K562 (cell line): ENCODE data around the gene ATP6V0D1. TPM values are rescaled to one million over a fixed set of nuclear protein-coding genes. Genes with fewer than 3 reads are reported as not detected.

Experiments used
- DMBX1 ChIP-seq: fragments of 250-450 bp; sonication (Bioruptor Pico); IDR thresholded peaks from 2 replicates; pipeline ENCODE4 v1.8.0; 2022; ENCODE audit warnings: inconsistent platforms, mild to moderate bottlenecking, moderate library complexity, borderline replicate concordance
- KDM5B ChIP-seq: fragments of 200-600 bp; sonication (generic); IDR thresholded peaks from 2 replicates; pipeline ENCODE4 v1.6.1; 2012; ENCODE audit warnings: low read depth, mild to moderate bottlenecking, moderate library complexity, low read length, control low read depth, inconsistent platforms; ENCODE audit not compliant: insufficient replicate concordance
- ZNF146 ChIP-seq: IDR thresholded peaks from one replicate; pipeline ENCODE4 v1.6.1; 2018; ENCODE audit warnings: missing compliant biosample characterization; ENCODE audit not compliant: unreplicated experiment
- ZNF75A ChIP-seq: fragments of 450-650 bp; formaldehyde crosslinking; IDR thresholded peaks from 2 replicates; pipeline ENCODE4 v1.4.0; 2020; ENCODE audit warnings: mild to moderate bottlenecking
- polyA plus RNA-seq, 8 experiments: library from polyadenylated mRNA; depleted of rRNA in 4 of 8; stranded (reverse) in 5 of 8; unstranded in 3 of 8; fragments of >200 nt; fragmentation: Nextera tagmentation in 2 of 8; fragmentation: Illumina TruSeq in 1 of 8; extraction: Ambion mirVana in 2 of 8; extraction: Trizol in 1 of 8; gene quantifications; 2 replicates each; pipeline versions ENCODE4 v1.2.1 to v1.2.3, GENCODE V29; 2011 to 2014; ENCODE audit warnings: inconsistent platforms in 1 of 8, missing spikeins in 1 of 8
- total RNA-seq, 7 experiments: library from RNA; depleted of rRNA in 6 of 7; stranded (reverse); fragments of >200 nt in 6 of 7; fragmentation: Illumina TruSeq in 2 of 7; extraction: Trizol in 2 of 7; gene quantifications; 2 replicates each; pipeline versions ENCODE4 v1.2.1 to v1.2.3, GENCODE V29; 2011 to 2021; ENCODE audit warnings: low replicate concordance in 1 of 7
- TF ChIP-seq, protein P1 (sequence below): fragments of 450-650 bp; IDR thresholded peaks from 2 replicates; pipeline ENCODE4 v1.6.1; 2016; ENCODE audit warnings: borderline replicate concordance
- TF ChIP-seq, protein P2 (sequence below): sonication (generic); formaldehyde crosslinking; IDR thresholded peaks from 2 replicates; pipeline ENCODE4 v1.8.0; 2023; ENCODE audit warnings: mild to moderate bottlenecking, missing genetic modification reagents
- TF ChIP-seq, protein P3 (sequence below): fragments of 450-650 bp; IDR thresholded peaks from 2 replicates; pipeline ENCODE4 v1.6.1; 2016; ENCODE audit warnings: antibody characterized with exemption
- TF ChIP-seq, protein P4 (sequence below), 2 experiments: fragments of 150-350 bp in 1 of 2; IDR thresholded peaks; 2 replicates each; pipeline ENCODE4 v1.6.1; 2012 to 2016; ENCODE audit warnings: low read depth in 2 of 2, low read length in 2 of 2, mild to moderate bottlenecking in 1 of 2, moderate library complexity in 1 of 2
- TF ChIP-seq, protein P5 (sequence below): fragments of 450-650 bp; IDR thresholded peaks from 2 replicates; pipeline ENCODE4 v1.6.1; 2016; ENCODE audit warnings: mild to moderate bottlenecking
- TF ChIP-seq, protein P6 (sequence below): fragments of 450-650 bp; IDR thresholded peaks from one replicate; pipeline ENCODE4 v1.6.1; 2018; ENCODE audit warnings: mild to moderate bottlenecking, moderate library complexity; ENCODE audit not compliant: partially characterized antibody

The ATP6V0D1 gene
- total and polyA plus RNA-seq, 9 of the 15 experiments (the other 6 are each of a cell fraction or from before 2014, with no cell fraction given) = 23.2 to 69.7 (median 45.6) TPM

DNA sequence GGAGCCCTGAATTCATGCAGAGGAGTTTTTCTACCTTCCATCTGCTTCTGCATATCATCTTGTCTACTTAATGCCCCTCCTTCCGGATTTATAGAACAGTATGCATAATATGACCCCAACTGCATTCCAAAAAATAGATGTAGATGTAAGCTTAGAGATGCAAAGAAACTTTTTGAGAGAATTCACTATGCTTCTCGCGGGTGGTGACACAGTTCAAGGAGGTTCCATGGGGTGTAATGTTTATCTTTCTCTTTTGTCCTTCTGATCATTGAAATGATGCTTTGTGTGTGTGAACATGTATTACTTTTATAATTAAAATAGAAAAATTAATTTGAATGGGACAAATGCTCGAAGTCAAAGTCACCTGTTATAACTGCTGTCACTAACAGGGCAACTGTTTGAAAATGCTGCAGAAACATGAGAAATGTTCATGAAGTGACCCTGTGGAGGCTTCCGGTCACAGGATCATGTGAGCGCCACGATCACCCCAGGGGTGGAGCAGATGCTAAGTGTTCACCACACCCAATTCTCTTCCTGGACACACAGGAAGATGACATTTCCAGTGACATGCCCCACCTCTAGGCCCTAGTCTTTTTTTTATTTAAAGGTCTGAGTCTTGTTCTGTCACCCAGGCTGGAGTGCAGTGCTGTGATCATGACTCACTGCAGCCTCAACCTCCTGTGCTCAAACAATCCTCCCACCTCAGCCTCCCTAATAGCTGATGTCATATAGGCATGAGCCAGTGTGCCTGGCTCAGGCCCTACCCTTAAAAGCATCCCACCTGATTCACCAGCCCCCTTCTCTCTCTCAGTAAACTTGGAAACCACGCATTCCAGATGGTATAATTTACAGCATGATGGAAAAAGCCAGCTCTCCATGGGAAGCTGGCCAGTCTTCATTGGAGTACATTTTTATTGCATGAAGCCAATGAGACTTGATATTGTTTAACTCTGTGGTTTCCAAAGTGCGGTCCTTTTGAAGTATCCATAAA lies 23.4 kb upstream of the ATP6V0D1 start (continued):
- TF ChIP-seq, protein P1, sequence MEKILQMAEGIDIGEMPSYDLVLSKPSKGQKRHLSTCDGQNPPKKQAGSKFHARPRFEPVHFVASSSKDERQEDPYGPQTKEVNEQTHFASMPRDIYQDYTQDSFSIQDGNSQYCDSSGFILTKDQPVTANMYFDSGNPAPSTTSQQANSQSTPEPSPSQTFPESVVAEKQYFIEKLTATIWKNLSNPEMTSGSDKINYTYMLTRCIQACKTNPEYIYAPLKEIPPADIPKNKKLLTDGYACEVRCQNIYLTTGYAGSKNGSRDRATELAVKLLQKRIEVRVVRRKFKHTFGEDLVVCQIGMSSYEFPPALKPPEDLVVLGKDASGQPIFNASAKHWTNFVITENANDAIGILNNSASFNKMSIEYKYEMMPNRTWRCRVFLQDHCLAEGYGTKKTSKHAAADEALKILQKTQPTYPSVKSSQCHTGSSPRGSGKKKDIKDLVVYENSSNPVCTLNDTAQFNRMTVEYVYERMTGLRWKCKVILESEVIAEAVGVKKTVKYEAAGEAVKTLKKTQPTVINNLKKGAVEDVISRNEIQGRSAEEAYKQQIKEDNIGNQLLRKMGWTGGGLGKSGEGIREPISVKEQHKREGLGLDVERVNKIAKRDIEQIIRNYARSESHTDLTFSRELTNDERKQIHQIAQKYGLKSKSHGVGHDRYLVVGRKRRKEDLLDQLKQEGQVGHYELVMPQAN = no peak; the same call in 1 of the 2 replicates
- TF ChIP-seq, protein P2, sequence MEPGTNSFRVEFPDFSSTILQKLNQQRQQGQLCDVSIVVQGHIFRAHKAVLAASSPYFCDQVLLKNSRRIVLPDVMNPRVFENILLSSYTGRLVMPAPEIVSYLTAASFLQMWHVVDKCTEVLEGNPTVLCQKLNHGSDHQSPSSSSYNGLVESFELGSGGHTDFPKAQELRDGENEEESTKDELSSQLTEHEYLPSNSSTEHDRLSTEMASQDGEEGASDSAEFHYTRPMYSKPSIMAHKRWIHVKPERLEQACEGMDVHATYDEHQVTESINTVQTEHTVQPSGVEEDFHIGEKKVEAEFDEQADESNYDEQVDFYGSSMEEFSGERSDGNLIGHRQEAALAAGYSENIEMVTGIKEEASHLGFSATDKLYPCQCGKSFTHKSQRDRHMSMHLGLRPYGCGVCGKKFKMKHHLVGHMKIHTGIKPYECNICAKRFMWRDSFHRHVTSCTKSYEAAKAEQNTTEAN = no peak
- TF ChIP-seq, protein P3, sequence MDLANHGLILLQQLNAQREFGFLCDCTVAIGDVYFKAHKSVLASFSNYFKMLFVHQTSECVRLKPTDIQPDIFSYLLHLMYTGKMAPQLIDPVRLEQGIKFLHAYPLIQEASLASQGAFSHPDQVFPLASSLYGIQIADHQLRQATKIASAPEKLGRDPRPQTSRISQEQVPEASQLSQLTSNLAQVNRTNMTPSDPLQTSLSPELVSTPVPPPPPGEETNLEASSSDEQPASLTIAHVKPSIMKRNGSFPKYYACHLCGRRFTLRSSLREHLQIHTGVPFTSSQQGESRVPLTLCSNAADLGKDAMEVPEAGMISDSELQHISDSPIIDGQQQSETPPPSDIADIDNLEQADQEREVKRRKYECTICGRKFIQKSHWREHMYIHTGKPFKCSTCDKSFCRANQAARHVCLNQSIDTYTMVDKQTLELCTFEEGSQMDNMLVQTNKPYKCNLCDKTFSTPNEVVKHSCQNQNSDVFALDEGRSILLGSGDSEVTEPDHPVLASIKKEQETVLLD = peak; percentile 32; the same call in 1 of the 2 replicates
- peak; percentile 36; the same call in 1 of the 2 replicates for TF ChIP-seq DMBX1 (CRISPR knock-in tag)
- TF ChIP-seq, protein P4, sequence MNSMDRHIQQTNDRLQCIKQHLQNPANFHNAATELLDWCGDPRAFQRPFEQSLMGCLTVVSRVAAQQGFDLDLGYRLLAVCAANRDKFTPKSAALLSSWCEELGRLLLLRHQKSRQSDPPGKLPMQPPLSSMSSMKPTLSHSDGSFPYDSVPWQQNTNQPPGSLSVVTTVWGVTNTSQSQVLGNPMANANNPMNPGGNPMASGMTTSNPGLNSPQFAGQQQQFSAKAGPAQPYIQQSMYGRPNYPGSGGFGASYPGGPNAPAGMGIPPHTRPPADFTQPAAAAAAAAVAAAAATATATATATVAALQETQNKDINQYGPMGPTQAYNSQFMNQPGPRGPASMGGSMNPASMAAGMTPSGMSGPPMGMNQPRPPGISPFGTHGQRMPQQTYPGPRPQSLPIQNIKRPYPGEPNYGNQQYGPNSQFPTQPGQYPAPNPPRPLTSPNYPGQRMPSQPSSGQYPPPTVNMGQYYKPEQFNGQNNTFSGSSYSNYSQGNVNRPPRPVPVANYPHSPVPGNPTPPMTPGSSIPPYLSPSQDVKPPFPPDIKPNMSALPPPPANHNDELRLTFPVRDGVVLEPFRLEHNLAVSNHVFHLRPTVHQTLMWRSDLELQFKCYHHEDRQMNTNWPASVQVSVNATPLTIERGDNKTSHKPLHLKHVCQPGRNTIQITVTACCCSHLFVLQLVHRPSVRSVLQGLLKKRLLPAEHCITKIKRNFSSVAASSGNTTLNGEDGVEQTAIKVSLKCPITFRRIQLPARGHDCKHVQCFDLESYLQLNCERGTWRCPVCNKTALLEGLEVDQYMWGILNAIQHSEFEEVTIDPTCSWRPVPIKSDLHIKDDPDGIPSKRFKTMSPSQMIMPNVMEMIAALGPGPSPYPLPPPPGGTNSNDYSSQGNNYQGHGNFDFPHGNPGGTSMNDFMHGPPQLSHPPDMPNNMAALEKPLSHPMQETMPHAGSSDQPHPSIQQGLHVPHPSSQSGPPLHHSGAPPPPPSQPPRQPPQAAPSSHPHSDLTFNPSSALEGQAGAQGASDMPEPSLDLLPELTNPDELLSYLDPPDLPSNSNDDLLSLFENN (IDR thresholded peaks at IDR 0.05; ENCODE audit: low read depth in 2 of 2, low read length in 2 of 2) = no peak
- no peak for TF ChIP-seq ZNF146 (CRISPR knock-in tag)
- TF ChIP-seq, protein P5, sequence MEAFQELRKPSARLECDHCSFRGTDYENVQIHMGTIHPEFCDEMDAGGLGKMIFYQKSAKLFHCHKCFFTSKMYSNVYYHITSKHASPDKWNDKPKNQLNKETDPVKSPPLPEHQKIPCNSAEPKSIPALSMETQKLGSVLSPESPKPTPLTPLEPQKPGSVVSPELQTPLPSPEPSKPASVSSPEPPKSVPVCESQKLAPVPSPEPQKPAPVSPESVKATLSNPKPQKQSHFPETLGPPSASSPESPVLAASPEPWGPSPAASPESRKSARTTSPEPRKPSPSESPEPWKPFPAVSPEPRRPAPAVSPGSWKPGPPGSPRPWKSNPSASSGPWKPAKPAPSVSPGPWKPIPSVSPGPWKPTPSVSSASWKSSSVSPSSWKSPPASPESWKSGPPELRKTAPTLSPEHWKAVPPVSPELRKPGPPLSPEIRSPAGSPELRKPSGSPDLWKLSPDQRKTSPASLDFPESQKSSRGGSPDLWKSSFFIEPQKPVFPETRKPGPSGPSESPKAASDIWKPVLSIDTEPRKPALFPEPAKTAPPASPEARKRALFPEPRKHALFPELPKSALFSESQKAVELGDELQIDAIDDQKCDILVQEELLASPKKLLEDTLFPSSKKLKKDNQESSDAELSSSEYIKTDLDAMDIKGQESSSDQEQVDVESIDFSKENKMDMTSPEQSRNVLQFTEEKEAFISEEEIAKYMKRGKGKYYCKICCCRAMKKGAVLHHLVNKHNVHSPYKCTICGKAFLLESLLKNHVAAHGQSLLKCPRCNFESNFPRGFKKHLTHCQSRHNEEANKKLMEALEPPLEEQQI = no peak
- TF ChIP-seq, protein P6, sequence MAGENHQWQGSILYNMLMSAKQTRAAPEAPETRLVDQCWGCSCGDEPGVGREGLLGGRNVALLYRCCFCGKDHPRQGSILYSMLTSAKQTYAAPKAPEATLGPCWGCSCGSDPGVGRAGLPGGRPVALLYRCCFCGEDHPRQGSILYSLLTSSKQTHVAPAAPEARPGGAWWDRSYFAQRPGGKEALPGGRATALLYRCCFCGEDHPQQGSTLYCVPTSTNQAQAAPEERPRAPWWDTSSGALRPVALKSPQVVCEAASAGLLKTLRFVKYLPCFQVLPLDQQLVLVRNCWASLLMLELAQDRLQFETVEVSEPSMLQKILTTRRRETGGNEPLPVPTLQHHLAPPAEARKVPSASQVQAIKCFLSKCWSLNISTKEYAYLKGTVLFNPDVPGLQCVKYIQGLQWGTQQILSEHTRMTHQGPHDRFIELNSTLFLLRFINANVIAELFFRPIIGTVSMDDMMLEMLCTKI = no peak
- no peak for TF ChIP-seq KDM5B
- TF ChIP-seq ZNF75A (CRISPR knock-in tag) = no peak
